HG03342 (cell line): Measurements from ENCODE around the gene ACBD4.

ENCODE experiments used
- ATAC-seq: cut with Tn5 transposase; IDR thresholded peaks from one replicate; pipeline ENCODE4 v1.9.1; 2021; ENCODE audit warnings: mild to moderate bottlenecking, moderate library complexity; ENCODE audit not compliant: unreplicated experiment

The ACBD4 gene

DNA sequence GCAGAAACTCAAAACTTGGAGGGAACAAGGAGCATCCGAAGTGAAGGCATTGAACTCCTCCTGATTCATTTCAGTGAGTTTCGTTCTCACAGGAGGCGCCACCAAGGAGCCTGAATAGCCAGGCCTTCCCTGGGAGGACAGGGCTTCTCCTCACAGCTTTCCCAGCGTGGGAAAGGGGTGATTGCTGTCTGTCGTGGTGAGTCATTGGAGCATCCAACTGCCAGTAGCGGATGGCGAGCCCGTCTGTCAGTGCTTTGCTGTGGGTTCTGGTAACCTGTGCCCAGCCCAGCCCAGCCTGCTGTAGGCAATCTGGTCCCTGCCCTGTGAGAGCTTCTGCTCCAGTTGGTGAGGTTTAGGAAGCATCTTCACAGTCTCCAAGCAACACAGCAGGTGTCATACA, 31.5 kb upstream of the ACBD4 start:
- no peak for ATAC-seq

GRCh38 chr17:45104497-45104896, 31.0 kb upstream of the ACBD4 start:
- ATAC-seq: no peak

DNA sequence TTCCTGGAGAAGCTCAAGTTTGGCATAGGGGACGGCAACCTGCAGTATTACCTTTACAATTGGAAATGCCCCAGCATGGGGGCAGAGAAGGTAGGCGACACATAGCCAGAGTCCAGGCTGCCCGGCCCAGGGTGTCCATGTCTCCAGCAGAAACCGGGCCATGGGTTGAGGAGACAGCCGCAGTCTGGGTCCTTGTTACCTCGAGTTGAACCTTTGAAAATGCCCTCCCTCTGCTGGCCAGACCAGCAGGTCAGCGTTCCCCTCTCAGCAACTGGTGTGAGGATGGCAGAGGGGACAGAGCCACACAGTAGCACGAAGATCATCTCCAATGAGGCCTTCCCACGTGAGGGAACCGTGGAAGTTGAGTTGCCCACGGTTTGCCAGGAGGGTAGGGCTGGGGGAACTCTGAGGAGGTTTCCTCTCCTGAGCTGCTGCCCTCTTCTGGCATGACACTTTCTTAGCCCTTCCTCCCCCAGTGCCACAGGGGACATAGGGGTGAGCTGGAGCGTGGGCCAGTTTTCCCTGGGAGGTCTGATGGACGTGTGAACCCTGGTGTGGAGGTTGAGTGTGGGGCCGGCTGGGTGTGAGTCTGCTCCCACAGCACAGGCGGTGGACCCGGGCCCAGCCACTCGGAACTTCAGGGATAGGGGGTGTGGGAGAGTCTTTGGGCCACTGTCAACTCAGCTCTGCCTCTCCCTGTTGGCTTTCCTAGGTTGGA, 30.4 kb upstream of the ACBD4 start:
- ATAC-seq: no peak

GRCh38 chr17:45106096-45106495, 29.4 kb upstream of the ACBD4 start:
- no peak for ATAC-seq

DNA sequence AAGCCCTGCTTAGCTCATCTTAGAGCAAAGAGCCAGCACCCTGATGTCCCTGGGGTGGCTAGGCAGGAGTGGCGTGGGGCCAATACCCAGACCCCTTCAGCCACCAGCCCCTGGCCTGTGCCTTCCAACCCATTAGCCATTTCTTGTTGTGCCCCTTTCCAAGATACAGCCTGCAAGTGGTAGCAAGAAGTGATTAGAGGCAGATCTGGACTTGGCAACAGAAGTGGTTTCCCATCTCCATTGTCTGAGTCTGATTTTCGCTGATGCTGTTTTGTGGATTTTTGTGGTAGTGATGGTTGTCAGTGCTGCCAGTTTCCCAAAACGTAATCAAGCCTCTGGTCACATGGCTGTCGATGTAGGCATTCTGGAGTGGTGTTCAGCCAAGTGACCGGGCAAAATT, 28.9 kb upstream of the ACBD4 start:
- ATAC-seq: no peak

- no peak for ATAC-seq
These were observed 28.0 kb upstream of the ACBD4 start for GRCh38 chr17:45107293-45108010.

DNA sequence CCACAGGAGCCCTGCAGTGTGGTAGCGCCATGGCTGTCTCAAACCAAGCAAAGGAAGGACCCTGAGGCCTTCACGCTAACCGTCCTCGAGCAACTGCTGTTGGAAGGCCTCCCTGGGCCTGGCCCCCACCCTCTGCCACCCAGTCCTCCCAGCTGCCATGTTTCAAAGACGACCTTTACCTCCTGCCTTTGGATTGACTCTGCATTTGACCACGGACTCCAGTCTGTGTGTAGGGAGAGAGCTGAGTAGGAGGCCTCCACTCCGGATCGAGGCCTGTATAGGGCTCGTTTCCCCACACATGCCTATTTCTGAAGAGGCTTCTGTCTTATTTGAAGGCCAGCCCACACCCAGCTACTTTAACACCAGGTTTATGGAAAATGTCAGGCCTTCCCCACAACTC, 27.4 kb upstream of the ACBD4 start:
- no peak for ATAC-seq

DNA sequence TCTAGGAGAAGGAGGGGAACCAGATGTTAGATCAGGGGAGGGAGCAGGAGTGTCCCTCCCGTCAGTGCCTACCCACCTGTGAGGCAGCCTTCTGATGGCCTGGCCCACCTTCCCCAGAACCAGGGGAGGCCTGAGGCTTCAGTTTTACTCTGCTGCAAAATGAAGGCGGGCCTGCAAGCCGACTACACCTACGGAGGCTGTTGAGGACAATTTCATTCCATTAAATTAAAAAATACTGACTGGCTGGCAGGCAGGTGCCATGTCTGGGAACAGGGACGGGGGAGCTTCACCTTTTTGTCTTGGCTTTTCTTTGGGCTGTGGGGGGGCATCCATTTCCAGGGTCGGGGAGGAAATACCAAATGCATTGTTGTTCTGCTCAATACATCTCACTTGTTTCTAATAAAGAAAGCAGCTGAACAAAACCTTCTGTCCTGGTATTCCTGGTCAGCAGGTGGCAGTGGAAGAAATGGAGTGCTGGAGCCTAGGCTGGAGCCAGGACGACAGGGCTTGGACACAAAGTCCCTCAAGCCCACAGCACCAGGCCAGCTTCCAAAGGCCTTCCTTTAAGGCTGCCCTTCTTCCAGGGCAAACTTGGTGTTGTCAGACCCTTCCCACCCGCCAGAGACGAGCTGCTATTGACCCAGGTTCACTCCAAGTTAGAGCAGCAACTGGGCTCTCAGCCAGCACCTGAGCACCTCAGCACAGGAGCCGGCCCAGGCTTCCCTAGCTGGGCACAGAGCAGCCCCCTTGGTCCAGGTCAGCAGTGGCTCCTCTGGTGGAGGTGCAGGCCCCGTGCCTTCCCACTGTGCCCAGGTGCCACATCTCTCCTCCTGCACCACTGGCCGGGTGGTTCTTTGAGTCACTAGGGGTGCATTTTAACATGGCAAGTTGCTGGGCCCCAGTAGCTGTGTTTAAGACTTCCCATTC, 26.6 kb upstream of the ACBD4 start:
- ATAC-seq: no peak

DNA sequence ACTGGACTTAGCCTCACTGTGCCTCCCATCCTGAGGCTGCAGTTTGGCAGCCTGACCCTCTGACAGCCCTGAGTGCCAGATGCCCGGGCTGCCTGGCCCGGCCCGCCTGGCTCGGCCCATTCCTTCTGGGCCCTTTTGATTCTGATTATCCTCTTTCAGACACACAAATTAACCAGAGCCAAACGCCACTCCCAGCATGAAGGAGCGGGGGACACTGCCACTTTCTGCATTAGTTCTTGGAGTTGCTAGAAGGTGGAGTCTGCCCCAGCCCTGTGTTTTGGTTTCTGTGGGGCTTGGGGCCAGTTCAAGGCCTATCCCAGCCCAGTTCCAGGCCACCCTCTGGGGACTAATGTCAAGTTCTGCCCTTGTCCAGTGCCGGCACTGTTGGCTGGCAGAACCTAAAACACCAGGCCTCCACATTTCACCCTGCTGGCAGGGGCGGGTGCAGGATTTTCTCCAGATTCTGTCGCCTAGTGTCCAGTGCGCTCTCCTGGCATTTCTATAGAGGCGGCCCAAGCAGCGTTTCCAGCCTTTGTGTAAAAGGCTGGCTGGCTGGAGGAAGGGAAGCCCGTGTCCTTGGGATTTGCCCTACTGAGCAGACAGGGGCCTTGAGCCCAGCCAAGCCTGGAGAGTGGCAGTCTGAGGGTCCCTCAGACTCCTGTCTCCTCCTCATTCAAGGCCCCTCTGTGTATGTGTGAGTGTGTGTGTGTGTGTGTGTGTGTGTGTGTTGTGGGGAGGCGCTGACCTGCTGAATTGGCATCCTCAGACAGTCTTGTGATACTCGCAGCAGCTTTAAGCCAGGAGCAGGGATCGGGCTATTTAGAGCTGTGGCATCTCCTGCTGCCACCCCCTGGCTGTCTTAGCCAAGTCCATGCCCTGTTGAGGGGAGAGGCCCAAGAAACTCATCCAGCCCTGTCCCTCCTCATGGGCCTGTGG, 24.5 kb upstream of the ACBD4 start:
- ATAC-seq: no peak

GRCh38 chr17:45111850-45112249, 23.6 kb upstream of the ACBD4 start:
- ATAC-seq: no peak

- ATAC-seq: no peak
These were observed 22.7 kb upstream of the ACBD4 start for GRCh38 chr17:45112559-45113423.

GRCh38 chr17:45113424-45113754, 22.1 kb upstream of the ACBD4 start:
- ATAC-seq: no peak

GRCh38 chr17:45114117-45114932, 21.2 kb upstream of the ACBD4 start:
- no peak for ATAC-seq

GRCh38 chr17:45115015-45115625, 20.4 kb upstream of the ACBD4 start:
- no peak for ATAC-seq

GRCh38 chr17:45115871-45116270, 19.6 kb upstream of the ACBD4 start:
- ATAC-seq: no peak

DNA sequence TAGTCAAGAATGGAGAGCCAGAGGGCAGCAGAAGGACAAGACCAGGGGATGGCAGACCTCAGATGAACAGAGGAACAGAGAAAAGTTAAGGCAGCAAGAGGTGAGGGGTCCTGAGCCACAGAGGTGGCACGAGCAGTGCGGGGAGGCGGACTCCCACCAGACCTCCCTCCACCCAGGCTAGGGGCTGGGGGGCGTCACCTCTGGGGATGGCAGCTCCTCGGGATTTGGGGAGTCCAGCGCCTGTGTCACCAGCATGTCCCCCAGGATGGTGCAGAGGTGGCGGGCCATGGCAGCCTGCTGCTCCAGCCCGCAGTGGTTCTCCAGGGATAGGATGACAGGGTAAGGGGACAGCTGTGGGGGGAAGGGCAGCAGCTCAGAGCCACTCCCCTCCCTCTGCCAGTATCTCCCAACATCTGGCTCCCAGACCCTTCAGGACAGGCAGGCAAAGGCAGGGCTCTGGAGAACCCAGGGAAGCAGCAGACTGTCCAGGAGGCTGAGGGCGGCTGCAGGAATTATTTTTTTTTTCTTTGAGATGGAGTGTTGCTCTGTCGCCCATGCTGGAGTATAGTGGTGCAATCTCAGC, 19.0 kb upstream of the ACBD4 start:
- ATAC-seq: no peak

- ATAC-seq: no peak
These were observed 18.2 kb upstream of the ACBD4 start for GRCh38 chr17:45117334-45117733.
